GM12891 (cell line): ENCODE data around the gene BTLA.

ENCODE experiments used
- PAX5 ChIP-seq: IDR thresholded peaks from 2 replicates; pipeline ENCODE4 v1.6.1; 2011; ENCODE audit warnings: low read length, moderate library complexity, mild to moderate bottlenecking; ENCODE audit not compliant: insufficient read depth, severe bottlenecking
- POLR2A ChIP-seq: IDR thresholded peaks from 2 replicates; pipeline ENCODE4 v1.6.1; 2011; ENCODE audit warnings: low read depth, low read length, control low read depth
- POLR2AphosphoS5 ChIP-seq: IDR thresholded peaks from 2 replicates; pipeline ENCODE4 v1.6.1; 2011; ENCODE audit warnings: low read depth, low read length, control low read depth
- TAF1 ChIP-seq: IDR thresholded peaks from 2 replicates; pipeline ENCODE4 v1.6.1; 2011; ENCODE audit warnings: low read depth, low read length, control low read depth

DNA sequence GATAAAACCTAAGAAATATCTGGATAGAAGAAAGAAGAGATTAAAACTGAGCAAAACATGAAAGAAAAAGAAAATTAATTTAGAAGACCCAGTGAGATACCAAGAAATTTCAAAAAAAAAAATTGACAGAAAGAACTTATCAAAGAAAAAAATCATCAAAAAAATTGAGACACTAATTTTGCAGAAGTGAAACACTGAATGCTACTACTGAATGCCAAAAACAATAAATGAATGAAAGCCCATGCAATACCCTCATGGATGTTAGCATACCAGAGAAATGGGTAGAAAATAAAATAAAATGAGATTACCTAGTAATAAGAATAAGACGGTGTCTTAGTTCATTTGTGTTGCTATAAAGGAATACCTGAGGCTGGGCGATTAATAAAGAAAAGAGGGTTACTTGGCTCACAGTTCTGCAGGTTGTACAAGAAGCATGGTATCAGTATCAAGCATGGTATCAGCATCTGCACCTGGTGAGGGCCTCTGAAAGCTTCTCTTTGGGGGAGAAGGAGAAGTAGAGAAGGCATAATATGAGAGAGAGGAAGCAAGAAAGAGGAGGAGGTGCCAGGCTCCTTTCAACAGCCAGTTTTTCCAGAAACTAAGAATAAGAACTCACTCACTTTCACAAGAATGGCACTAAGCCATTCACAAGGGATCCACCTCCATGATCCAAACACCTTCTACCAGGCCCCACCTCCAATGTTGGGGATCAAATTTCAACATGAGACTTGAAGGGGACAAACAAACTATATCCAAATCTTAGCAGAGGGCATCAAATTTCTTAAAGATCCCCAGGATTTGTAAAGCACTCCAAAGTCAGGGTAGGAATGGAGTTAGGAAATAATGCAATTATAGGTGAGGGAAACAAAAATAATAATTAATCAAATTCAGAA lies 73.2 kb downstream of the BTLA start:
- TF ChIP-seq POLR2A (no peak), POLR2AphosphoS5 (no peak), PAX5 (no peak), TAF1 (no peak)
